GM12878 (cell line): Measurements from ENCODE around the gene KCNMB2. TPM values are rescaled to one million over a fixed set of nuclear protein-coding genes. Genes with fewer than 3 reads are reported as not detected.

Experiments
- ATAC-seq: fragments of 200-7000 bp; cut with Tn5 transposase; 3 replicates; pipeline ENCODE4 v1.9.1; 2020; ENCODE audit warnings: mild to moderate bottlenecking, moderate library complexity
- BruUV-seq: library from RNA; stranded (reverse); fragments of 400-500 nt; replicated peaks from 2 replicates; lab custom pipeline; 2021; lab: Mats Ljungman, UMichigan
- CTCF ChIA-PET: fragments of 300-600 bp; sonication (Branson Sonifier 250); formaldehyde crosslinking; extraction: SDS; loops from one replicate; lab custom pipeline; 2021; ENCODE audit warnings: inconsistent platforms; lab: Yijun Ruan, JAX
- POLR2A ChIA-PET: fragments of 350-600 bp; formaldehyde crosslinking; extraction: SDS; loops from one replicate; lab custom pipeline; 2021; ENCODE audit warnings: inconsistent platforms; lab: Charles Lee
- RAD21 ChIA-PET: fragments of 300-600 bp; sonication (Branson Sonifier 250); formaldehyde crosslinking; loops from one replicate; lab custom pipeline; 2023; ENCODE audit warnings: antibody characterized with exemption; ENCODE audit not compliant: unreplicated experiment; lab: Charles Lee
- SMC1A ChIA-PET: fragments of 300-600 bp; sonication (Branson Sonifier 250); formaldehyde crosslinking; loops from one replicate; lab custom pipeline; 2023; ENCODE audit not compliant: unreplicated experiment, uncharacterized antibody; lab: Charles Lee
- DNase-seq: peaks from one replicate; pipeline ENCODE4 v3.0.0-alpha.2; 2011; ENCODE audit warnings: low read depth, low spot score
- FAIRE-seq: peaks from 3 replicates; lab custom pipeline; 2011; peaks lifted over from hg19 to GRCh38; lab: Jason Lieb, UNC
- H2AFZ ChIP-seq: 2 replicates; pipeline ENCODE4 v1.6.0; 2011; ENCODE audit warnings: low read depth, low read length, control low read depth; ENCODE audit not compliant: control insufficient read depth
- H3K27ac ChIP-seq: 2 replicates; pipeline ENCODE4 v1.5.1; 2011; ENCODE audit warnings: control low read depth; ENCODE audit not compliant: control insufficient read depth, insufficient read depth
- H3K27me3 ChIP-seq, 2 experiments: replicated peaks in 1 of 2; 2 replicates each; pipeline versions ENCODE4 v1.6.0 to v1.6.1; 2011; ENCODE audit warnings: low read length in 1 of 2; ENCODE audit not compliant: control insufficient read depth in 2 of 2, insufficient read depth in 2 of 2
- H3K36me3 ChIP-seq, 2 experiments: 2 replicates each; pipeline ENCODE4 v1.5.1; 2011; ENCODE audit warnings: low read length in 1 of 2; ENCODE audit not compliant: control insufficient read depth in 2 of 2, insufficient read depth in 2 of 2
- H3K4me1 ChIP-seq: 2 replicates; pipeline ENCODE4 v1.6.1; 2011; ENCODE audit warnings: mild to moderate bottlenecking, low read length, moderate library complexity, mixed read lengths; ENCODE audit not compliant: control insufficient read depth, insufficient read depth
- H3K4me2 ChIP-seq: 2 replicates; pipeline ENCODE4 v1.6.0; 2011; ENCODE audit warnings: control low read depth; ENCODE audit not compliant: control insufficient read depth, insufficient read depth
- H3K4me3 ChIP-seq: fragments of 200-600 bp; sonication (generic); 2 replicates; pipeline ENCODE4 v1.5.1; 2016
- H3K79me2 ChIP-seq: 2 replicates; pipeline ENCODE4 v1.6.0; 2011; ENCODE audit warnings: low read length; ENCODE audit not compliant: control insufficient read depth, insufficient read depth
- H3K9ac ChIP-seq: 2 replicates; pipeline ENCODE4 v1.8.0; 2011; ENCODE audit warnings: low read length, control low read depth, mixed read lengths; ENCODE audit not compliant: control insufficient read depth, insufficient read depth
- H3K9me3 ChIP-seq: replicated peaks from 3 replicates; pipeline ENCODE4 v1.5.1; 2011; ENCODE audit warnings: mild to moderate bottlenecking, low read length; ENCODE audit not compliant: control insufficient read depth, insufficient read depth
- H4K20me1 ChIP-seq: 2 replicates; pipeline ENCODE4 v1.6.0; 2011; ENCODE audit not compliant: control insufficient read depth, insufficient read depth
- ATF7 ChIP-seq: fragments of 450-650 bp; IDR thresholded peaks from 2 replicates; pipeline ENCODE4 v1.6.1; 2016; ENCODE audit warnings: low read depth, mild to moderate bottlenecking
- BHLHE40 ChIP-seq, 2 experiments: fragments of 450-650 bp in 1 of 2; IDR thresholded peaks; 2 replicates each; pipeline ENCODE4 v1.6.1; 2011 to 2017; ENCODE audit warnings: low read depth in 2 of 2, borderline replicate concordance in 1 of 2, improper control_type of control experiment in 1 of 2, low read length in 1 of 2, mild to moderate bottlenecking in 1 of 2
- EP300 ChIP-seq, 2 experiments: fragments of 150-350 bp in 1 of 2; IDR thresholded peaks; 2 replicates each; pipeline ENCODE4 v1.6.1; 2011 to 2012; ENCODE audit warnings: low read depth in 2 of 2, low read length in 2 of 2, borderline replicate concordance in 1 of 2, improper control_type of control experiment in 1 of 2, inconsistent platforms in 1 of 2; ENCODE audit not compliant: control insufficient read depth in 1 of 2
- ESRRA ChIP-seq: IDR thresholded peaks from 2 replicates; pipeline ENCODE4 v1.6.1; 2012; ENCODE audit warnings: mild to moderate bottlenecking, low read length, improper control_type of control experiment
- FOXM1 ChIP-seq: IDR thresholded peaks from 2 replicates; pipeline ENCODE4 v1.6.1; 2012; ENCODE audit warnings: low read depth, mild to moderate bottlenecking, inconsistent platforms, low read length, moderate library complexity
- GABPA ChIP-seq: IDR thresholded peaks from 2 replicates; pipeline ENCODE4 v1.6.1; 2014; ENCODE audit warnings: antibody characterized with exemption, low read depth, mild to moderate bottlenecking, inconsistent platforms
- HCFC1 ChIP-seq: fragments of 150-350 bp; IDR thresholded peaks from 2 replicates; pipeline ENCODE4 v1.6.1; 2014; ENCODE audit warnings: low read length
- JUNB ChIP-seq: IDR thresholded peaks from 2 replicates; pipeline ENCODE4 v1.6.1; 2016; ENCODE audit warnings: antibody characterized with exemption, mild to moderate bottlenecking
- JUND ChIP-seq: IDR thresholded peaks from 2 replicates; pipeline ENCODE4 v1.6.1; 2012; ENCODE audit warnings: low read depth, mild to moderate bottlenecking, low read length, improper control_type of control experiment, moderate library complexity
- NRF1 ChIP-seq: conservative IDR thresholded peaks from 2 replicates; pipeline ENCODE4 v1.6.1; 2011; ENCODE audit warnings: mild to moderate bottlenecking, low read depth, low read length, improper control_type of control experiment
- SMAD1 ChIP-seq: fragments of 450-650 bp; IDR thresholded peaks from 2 replicates; pipeline ENCODE4 v1.6.1; 2018; ENCODE audit warnings: mild to moderate bottlenecking, low read depth; ENCODE audit not compliant: partially characterized antibody
- SREBF1 ChIP-seq: IDR thresholded peaks from 2 replicates; pipeline ENCODE4 v1.6.1; 2012; ENCODE audit warnings: mild to moderate bottlenecking, low read length
- ZNF24 ChIP-seq: fragments of 450-650 bp; IDR thresholded peaks from 2 replicates; pipeline ENCODE4 v1.6.1; 2017; ENCODE audit warnings: antibody characterized with exemption, mild to moderate bottlenecking
- WGBS: methylation state at CpG from one replicate; pipeline ENCODE4 v1.1.6; 2016; ENCODE audit warnings: low lambda C conversion rate; ENCODE audit not compliant: insufficient replicate concordance, insufficient coverage; ENCODE audit errors: missing lambda C conversion rate; 5-methylcytosine and 5-hydroxymethylcytosine counted together
- in situ Hi-C: fragments of 300-500 bp; cut with MboI; formaldehyde crosslinking; loops from 9 replicates; pipeline ENCODE4 v1.14.3; 2018; ENCODE audit warnings: mixed read lengths
- intact Hi-C: fragments of 100-400 bp; cut with micrococcal nuclease; formaldehyde crosslinking; loops from one replicate; pipeline ENCODE4 v1.14.2; 2022; ENCODE audit not compliant: unreplicated experiment
- polyA plus RNA-seq, 11 experiments: library from polyadenylated mRNA; depleted of rRNA in 4 of 11; unstranded in 6 of 11; stranded (reverse) in 5 of 11; fragments of >200 nt; fragmentation: Nextera tagmentation in 4 of 11; fragmentation: Illumina TruSeq in 1 of 11; extraction: Ambion mirVana in 4 of 11; extraction: Trizol in 1 of 11; gene quantifications; 1 replicate in 1 of 11; 2 replicates in 10 of 11; pipeline versions ENCODE4 v1.2.1 to v1.2.3, GENCODE V29; 2011 to 2016; ENCODE audit warnings: inconsistent platforms in 2 of 11, missing spikeins in 2 of 11, low read depth in 1 of 11
- total RNA-seq, 4 experiments: library from RNA; depleted of rRNA in 3 of 4; stranded (reverse); fragments of >200 nt in 3 of 4; fragmentation: Illumina TruSeq in 1 of 4; extraction: Trizol in 1 of 4; gene quantifications; 2 replicates each; pipeline versions ENCODE4 v1.2.1 to v1.2.3, GENCODE V29; 2013 to 2021
- TF ChIP-seq, protein P1 (sequence below): IDR thresholded peaks from 2 replicates; pipeline ENCODE4 v1.6.1; 2011; ENCODE audit warnings: mild to moderate bottlenecking, low read depth, low read length, moderate library complexity; ENCODE audit not compliant: insufficient replicate concordance
- TF ChIP-seq, protein P2 (sequence below): fragments of 450-650 bp; IDR thresholded peaks from 2 replicates; pipeline ENCODE4 v1.6.1; 2017; ENCODE audit warnings: mild to moderate bottlenecking, moderate library complexity

Gene KCNMB2
- total and polyA plus RNA-seq, 10 of the 15 experiments (the other 5 are each of a cell fraction or from before 2014, with no cell fraction given): 0.22 to 18.8 (median 11.0) TPM

- TF ChIP-seq JUND (no peak), FOXM1 (no peak), HCFC1 (no peak), SMAD1 (no peak), BHLHE40 (IDR thresholded peaks at IDR 0.05; ENCODE audit: borderline replicate concordance in 1 of 2, low read depth in 2 of 2, low read length in 1 of 2) (no peak), ESRRA (no peak), NRF1 (no peak)
- TF ChIP-seq, all 136 proteins: peak for 0
Observed at GRCh38 chr3:178749471-178749870, 213.2 kb downstream of the KCNMB2 start (continued).

DNA sequence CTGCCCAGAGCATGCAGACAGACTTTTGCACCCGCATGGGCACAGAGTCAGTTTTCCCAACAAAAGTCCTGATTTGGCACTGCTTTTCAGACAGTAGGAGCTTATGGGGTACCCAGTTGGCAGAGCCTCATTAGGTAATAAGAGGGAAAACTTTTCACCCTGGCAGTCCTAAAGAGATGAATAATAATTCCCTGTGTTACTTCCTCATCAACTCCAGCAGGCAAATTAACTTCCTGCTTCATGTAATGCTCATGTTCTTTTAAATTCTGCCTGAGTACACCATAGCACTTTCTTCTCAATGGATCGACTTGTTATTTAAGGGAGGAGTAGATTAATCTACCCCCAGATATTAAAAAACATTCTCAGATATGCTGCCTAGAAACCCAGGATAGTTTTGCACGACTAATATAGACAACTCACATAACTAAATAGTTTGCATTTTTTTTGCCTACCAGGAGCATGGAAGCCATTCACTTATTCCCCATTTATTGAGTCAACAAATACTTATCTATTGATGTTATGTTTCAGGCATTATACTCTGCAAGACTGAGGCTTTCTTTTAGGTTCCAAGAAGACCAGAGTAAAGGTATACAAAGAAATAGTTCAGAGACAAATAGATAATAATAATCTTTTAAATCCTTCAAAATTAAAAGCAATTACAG, 214.5 kb downstream of the KCNMB2 start:
- Histone ChIP-seq H3K4me3 (no peak overlapping the region), H3K27me3 (no peaks in the 10 kb centered on the region), H4K20me1 (no peaks in the 10 kb centered on the region), H3K79me2 (no peaks in the 10 kb centered on the region), H3K4me2 (no peak overlapping the region), H3K4me1 (peaks cover 9% of the 10 kb centered on the region), H2AFZ (no peak overlapping the region), H3K9me3 (no peaks in the 10 kb centered on the region; the same call in 2 of the 3 replicates), H3K27ac (no peak overlapping the region), H3K36me3 (no peaks in the 10 kb centered on the region), H3K9ac (no peak overlapping the region)
- in situ Hi-C loops (no loop called here), intact Hi-C loops (no loop called here)
- DNase-seq (no peak), FAIRE-seq (no peak), ATAC-seq (no peak)
- no TSS peak for BruUV-seq
- ChIA-PET SMC1A (interaction anchor here (0.7 to 1.1 kb wide), 2 partner anchors 23 to 122 kb away, joined by 3 to 4 read pairs; no protein-coding TSS in a partner anchor), CTCF (interaction anchor here (0.8 to 1.7 kb wide), 2 partner anchors 217 to 314 kb away, joined by 3 read pairs; no protein-coding TSS in a partner anchor), RAD21 (no interaction called here), POLR2A (no interaction called here)
- 31% methylated on average over 3 of the region's 3 CpGs for WGBS
- TF ChIP-seq EP300 (IDR thresholded peaks at IDR 0.05; ENCODE audit: borderline replicate concordance in 1 of 2, control insufficient read depth in 1 of 2, low read depth in 2 of 2, low read length in 2 of 2) (no peak), ZNF24 (no peak), GABPA (no peak), SREBF1 (no peak), ATF7 (no peak), JUNB (no peak)
- TF ChIP-seq, protein P1, sequence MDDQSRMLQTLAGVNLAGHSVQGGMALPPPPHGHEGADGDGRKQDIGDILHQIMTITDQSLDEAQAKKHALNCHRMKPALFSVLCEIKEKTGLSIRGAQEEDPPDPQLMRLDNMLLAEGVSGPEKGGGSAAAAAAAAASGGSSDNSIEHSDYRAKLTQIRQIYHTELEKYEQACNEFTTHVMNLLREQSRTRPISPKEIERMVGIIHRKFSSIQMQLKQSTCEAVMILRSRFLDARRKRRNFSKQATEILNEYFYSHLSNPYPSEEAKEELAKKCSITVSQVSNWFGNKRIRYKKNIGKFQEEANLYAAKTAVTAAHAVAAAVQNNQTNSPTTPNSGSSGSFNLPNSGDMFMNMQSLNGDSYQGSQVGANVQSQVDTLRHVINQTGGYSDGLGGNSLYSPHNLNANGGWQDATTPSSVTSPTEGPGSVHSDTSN: no peak
- TF ChIP-seq, protein P2, sequence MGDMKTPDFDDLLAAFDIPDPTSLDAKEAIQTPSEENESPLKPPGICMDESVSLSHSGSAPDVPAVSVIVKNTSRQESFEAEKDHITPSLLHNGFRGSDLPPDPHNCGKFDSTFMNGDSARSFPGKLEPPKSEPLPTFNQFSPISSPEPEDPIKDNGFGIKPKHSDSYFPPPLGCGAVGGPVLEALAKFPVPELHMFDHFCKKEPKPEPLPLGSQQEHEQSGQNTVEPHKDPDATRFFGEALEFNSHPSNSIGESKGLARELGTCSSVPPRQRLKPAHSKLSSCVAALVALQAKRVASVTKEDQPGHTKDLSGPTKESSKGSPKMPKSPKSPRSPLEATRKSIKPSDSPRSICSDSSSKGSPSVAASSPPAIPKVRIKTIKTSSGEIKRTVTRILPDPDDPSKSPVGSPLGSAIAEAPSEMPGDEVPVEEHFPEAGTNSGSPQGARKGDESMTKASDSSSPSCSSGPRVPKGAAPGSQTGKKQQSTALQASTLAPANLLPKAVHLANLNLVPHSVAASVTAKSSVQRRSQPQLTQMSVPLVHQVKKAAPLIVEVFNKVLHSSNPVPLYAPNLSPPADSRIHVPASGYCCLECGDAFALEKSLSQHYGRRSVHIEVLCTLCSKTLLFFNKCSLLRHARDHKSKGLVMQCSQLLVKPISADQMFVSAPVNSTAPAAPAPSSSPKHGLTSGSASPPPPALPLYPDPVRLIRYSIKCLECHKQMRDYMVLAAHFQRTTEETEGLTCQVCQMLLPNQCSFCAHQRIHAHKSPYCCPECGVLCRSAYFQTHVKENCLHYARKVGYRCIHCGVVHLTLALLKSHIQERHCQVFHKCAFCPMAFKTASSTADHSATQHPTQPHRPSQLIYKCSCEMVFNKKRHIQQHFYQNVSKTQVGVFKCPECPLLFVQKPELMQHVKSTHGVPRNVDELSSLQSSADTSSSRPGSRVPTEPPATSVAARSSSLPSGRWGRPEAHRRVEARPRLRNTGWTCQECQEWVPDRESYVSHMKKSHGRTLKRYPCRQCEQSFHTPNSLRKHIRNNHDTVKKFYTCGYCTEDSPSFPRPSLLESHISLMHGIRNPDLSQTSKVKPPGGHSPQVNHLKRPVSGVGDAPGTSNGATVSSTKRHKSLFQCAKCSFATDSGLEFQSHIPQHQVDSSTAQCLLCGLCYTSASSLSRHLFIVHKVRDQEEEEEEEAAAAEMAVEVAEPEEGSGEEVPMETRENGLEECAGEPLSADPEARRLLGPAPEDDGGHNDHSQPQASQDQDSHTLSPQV: no peak
